Superior temporal gyrus (tissue), 1 donor: ENCODE data around the gene CERS6.

ENCODE experiments used
- DNase-seq: peaks from one replicate; pipeline ENCODE4 v3.0.0-alpha.2; 2016; ENCODE audit errors: extremely low spot score

Gene CERS6

DNA sequence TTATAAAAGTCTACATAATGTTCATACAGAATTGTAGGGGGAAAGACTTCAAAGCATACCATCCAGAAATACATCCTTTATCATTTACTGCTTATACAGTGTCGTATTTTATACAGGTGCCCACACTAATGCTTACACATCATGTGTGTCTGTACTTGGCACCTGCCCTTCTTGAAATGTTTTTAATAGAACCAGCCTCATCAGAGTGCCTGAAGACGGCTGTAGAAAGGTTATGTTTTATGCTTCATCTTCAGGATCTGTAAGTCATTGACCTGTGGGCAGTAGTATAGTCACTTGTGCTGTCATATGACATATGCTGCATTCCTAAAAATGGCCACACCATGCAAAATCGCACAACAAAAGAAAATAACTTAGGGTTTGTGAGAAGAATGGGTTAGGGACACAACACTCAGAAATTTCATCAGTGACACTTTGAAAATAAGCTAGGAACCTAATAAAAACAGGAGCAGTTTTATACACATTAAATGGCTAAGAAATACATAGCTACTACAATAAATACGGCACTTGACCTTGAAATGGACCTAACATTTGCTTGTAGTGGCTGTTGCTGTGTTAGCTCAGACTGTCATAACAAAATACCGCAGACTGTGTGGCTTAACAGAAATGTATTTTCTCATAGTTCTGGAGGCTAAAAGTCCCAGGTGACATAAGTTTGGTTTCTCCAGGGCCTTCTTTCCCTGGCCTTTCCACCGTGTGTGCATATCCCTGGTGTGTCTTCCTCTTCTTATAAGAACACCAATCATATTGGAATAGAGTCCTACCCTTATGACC lies 112.6 kb downstream of the CERS6 start:
- no peak for DNase-seq

DNA sequence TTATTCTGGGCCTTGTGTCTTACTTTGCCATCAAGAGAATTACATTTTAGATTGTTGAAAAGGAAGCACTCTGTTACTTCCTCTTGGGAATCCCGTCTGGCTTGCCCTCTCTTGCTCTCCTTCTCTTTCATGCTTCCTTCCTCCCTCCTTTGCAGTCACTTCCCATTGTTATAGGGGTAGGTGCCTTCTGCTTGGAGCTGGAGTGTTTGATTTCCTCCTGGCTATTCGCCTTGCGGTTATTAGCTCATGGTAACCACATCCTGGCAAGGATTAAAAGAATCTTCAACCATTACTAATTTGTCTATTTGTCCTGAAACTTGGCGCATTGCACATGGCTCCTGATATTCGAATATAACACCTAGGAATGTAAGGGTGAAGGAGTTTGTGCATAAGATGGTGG lies 115.0 kb downstream of the CERS6 start:
- DNase-seq: no peak

- no peak for DNase-seq
Observed at GRCh38 chr2:168573128-168573903, 117.2 kb downstream of the CERS6 start.

DNA sequence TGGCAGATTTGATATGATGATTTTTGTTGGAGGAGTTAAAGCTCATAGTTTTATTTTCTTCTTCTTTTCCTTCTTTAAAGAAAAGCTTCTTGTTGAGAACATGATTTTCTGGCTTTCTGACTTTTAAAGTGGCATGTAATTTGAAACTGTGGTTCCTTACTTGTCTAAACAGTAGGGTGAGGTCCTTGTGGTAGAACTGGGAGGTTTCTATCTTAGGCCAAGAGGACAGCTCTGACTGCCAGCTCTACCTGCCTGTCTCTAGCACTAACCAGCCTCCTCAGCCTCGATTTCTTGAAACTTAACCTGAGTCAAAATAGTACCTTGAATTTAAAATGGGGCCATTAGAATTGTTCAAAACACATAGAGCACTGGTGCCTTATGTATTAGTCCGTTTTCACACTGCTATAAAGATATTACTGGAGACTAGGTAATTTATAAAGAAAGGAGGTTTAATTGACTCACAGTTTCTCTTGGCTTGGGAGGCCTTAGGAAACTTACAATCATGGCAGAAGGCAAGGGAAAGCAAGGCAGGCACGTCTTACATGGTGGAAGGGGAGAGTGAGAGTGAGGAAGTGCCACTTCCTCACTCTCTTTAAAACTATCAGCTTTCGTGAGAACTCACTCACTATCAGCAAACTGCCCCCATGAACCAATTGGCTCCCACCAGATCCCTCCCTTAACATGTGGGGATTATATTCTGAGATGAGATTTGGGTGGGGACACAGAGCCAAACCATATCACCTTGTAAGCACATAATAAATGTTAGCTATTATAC lies 119.0 kb downstream of the CERS6 start:
- DNase-seq: no peak

GRCh38 chr2:168577885-168578284 lies 121.8 kb downstream of the CERS6 start:
- DNase-seq: no peak

DNA sequence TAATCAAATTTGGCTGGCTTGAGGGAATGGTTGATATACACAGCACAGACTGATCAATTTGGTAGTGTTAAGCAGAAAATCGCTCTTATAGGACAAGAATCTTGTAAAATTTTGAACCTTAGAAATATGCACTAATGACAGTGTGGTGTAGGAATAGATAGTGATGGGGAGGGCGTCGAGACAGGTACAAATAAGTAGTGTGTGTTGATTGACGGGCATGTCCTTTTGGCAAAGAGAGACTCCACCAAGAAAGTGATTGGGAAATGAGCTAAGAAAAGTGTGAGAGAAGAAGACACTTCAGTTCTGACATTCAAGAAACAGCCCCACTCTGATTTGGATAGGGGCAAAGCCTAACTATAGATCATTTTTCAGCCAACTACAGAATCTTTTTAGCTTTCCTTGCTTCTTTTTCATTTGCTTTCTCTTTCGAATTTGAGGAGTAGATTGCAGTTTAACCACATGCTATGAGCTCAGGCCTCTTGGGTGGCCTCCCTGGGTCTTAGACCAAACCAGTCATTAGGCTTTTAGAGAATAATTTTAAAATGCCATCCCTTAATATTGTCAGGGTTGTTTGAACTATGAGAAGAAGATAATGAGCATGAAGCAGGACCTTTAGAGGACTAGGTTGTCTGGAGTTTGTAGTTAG lies 127.1 kb downstream of the CERS6 start:
- no peak for DNase-seq

- no peak for DNase-seq
Observed at GRCh38 chr2:168583710-168584521, 127.8 kb downstream of the CERS6 start.

GRCh38 chr2:168584911-168585310 lies 128.8 kb downstream of the CERS6 start:
- no peak for DNase-seq

DNA sequence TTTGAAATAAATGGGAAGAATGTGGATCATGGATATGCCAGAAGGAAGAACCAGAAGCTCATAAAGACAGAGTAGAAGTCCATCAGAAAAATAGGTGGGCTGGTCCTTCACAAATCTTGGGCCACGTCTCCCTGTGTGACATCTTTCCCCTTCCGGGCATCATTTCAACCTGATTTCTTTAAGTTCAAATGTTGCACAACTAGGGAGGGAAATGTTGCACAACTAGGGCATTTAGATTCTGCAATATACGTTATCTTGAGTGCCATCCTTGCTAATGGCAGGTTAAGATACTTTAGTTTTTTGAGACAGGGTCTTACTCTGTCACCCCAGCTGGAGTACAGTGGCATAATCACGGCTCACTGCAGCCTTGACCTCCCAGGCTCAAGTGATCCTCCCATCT lies 129.6 kb downstream of the CERS6 start:
- no peak for DNase-seq

GRCh38 chr2:168587307-168587706 lies 131.2 kb downstream of the CERS6 start:
- no peak for DNase-seq

DNA sequence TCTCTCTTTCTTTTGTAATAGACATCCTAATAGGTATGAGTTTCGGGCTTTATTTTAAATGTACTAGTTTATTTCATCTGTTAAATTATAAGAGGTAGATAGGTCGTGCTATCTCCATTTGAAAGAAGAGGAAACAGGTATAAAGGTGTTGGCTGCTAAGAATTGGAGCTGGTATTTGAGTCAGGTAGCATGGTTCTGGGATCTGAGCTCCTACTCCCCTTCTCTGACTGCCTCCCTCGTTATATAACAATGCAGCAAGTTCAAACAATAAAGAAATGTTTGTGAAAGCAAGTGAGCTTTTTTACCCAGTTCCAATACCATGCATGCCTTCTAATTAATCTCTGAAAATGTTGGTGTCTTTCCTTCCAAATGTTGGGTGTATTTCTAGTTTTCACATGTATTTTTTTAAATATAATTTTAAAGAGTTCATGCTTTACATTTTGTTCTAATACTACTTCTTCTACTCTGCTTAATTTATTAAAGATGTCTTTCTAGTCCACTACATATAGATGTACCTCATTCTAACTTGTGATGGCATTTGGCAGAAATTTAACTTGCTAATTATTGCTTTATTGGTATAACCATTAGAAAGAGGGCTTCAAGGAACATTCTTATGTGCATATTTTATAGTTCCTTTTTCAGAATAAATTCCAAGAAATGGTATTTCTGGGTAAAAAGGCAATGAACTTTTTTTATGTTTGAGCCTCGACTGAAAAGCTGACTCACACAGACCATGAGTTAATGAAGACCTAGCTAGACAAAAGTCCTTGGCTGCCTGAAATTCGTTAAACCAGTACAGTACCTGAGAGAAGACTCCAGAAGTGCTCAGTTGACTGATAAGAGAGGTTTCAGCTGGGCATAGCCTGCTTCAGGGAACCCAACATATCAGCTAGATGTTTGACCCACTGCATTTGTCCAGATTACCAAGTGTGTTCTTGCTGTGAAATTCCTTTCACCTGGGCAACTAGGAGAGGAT lies 133.5 kb downstream of the CERS6 start:
- DNase-seq: no peak

- DNase-seq: no peak
Observed at GRCh38 chr2:168592181-168592831, 136.2 kb downstream of the CERS6 start.

DNA sequence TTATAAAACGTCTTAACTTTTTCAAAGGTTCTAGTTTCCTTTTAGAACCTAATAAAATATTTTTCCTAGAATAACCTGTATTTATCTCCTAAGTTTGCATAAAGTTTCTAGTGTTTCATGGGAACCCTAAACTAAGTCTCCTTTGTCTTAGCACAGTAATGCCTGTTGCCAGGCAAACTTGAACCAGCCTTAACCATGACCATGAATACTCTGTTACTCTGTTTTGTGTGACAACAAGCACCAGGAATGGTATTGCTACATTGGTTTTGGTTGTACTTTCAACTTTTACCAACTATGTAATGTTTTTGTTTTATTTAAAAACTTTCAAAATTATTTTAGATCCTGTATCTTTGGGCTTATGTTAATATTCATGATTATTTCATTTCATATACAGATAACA lies 137.6 kb downstream of the CERS6 start:
- no peak for DNase-seq

GRCh38 chr2:168594778-168595177 lies 138.7 kb downstream of the CERS6 start:
- no peak for DNase-seq

DNA sequence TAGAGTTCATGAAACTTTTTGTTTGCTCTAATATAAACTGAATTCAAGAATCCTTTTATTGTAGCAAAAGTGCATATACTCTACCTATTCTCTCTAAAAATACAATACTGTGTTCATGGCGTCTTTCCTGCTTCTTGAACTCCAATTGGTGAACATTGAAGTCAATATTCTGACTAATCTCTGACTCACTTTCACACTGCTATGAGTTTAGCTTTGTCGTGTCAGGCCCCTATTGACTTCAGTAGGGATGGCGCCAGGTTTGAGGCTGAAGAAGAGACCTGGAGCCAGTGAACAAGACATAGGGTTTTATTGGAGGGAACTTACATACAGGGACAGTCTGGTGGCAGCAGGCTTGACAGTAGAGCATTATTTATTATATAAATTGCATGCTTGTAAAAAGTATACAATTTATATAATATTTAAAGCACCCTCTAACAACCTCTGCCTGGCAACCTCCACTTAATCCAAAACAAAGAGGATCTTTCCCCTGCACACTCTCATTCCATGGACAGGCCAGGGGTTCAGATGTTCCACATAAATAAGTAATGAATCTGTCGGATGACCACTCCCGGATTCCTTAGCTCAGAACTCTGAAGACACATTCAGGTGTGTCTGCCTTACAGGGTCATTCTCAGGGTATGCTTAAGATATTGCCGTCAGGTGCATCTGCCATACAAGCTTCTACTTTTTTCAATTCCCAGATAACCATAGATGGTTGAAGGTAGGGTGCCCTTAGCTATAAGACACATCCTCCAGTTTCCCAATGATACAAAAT lies 141.0 kb downstream of the CERS6 start:
- DNase-seq: no peak

DNA sequence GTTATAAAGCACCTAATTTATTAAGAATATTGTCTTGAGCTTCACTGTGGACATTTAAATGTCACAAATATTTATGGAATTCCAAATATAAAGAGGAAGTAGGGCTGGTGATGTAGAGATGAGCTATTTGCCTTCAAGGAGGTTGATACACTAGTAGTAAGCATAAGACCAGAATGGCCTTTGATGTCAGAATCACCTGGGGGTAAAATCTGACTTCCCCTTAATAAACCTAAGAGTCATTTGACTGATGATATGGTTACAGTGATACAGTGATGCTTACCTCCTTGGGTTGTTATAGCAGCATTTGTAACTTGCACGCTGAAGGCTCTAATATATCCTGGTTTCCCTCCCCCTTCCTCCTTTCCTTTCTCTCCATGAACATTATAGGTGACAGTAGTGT lies 143.7 kb downstream of the CERS6 start:
- no peak for DNase-seq

DNA sequence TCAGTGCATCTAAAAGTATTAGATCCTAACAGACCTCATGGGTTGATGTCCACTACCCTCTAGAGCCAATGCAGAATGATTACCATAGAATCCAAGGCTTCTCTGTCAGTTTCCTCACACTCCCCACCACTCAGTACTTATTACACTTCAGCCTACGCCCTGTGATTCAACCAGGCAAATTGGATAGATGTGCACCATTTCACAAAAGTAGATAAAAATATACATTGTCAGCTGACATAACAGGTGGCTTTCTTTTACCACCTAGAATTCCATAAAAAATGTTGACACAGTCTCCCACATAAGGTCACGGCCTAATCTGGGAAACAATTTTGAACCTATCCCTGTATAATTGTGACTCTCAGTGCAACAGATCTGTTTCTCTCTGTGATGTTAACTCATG lies 144.9 kb downstream of the CERS6 start:
- peak; percentile 47 for DNase-seq

DNA sequence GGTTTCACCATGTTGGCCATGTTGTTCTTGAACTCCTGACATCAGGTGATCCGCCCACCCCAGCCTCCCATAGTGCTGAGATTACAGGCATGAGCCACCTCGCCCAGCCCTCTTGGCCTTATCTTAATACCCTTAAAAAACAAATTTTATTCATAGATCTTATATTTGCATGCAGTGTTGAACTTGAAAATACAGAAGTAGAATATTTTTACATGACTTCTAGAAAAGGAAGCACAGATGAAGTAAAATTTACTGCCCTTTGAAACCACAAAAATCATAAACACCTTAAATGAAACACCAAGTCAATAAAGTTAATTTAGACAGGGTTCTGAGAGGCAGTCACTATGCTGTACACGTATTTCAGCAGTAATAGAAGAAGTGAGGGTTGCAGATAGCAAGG lies 145.7 kb downstream of the CERS6 start:
- DNase-seq: no peak

DNA sequence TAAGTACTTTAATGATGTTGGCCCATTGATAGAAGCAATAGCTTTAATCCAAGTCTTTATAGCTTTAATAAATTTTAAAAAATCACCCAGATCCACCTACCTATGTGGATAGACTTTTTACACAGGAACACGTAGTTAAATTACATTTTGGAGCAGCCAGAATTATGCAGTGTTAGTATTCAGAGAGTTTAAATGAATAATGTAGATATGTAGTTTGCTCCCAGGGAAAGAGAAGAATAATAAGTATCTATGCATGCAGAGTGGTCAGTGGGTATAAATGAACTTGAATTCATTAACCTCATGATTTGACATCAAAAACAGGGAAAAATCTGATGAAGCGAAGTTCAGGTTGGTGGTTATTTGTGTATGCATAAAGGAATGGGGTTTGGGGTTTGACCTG lies 146.3 kb downstream of the CERS6 start:
- DNase-seq: no peak
